GM21381 (cell line): ENCODE results near the gene COQ10B.
"Not testable (repeated sequence)": the region's sequence is repeated elsewhere in the genome, so short reads cannot be mapped to it uniquely, and the experiment has no call there.

Experiments
- ATAC-seq: cut with Tn5 transposase; IDR thresholded peaks from one replicate; pipeline ENCODE4 v1.9.1; 2021; ENCODE audit warnings: mild to moderate bottlenecking, moderate library complexity; ENCODE audit not compliant: unreplicated experiment

The COQ10B gene

DNA sequence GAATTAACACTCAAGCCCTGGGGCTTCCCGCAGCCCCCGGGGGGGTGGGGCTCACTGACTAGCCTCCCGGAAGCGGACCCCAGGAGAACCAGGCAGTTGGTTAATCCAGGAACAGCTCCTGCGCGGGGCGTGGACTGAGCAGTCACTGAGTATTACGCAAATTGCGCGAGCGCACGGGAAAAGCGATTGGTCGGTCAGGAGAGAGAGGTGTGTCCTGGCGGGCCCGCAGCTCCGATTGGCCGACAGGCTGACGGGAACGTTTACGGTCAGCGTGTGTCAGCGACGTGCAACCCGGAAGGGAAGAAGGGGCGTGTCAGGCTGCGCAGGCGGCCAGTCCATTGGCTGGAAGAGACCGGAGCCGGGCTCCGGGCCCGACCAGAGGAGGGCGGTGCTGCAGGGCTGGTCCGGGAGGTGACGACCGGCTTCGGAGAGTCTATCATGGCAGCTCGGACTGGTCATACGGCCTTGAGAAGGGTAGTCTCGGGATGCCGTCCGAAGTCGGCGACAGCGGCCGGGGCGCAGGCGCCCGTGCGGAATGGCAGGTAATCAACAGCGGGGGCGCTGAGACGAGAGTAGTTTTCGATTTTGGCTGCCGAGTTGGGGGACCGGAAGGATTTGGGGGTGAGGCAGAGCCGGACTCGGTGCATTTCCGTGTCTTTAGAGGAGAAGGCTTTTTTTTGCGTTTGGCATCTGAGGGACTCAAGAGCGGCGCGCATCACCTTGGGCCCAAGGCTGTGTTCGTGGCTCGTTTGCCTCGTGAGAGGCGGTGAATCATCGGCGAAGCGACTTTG is at the start of gene COQ10B:
COQ10B (plus strand) TSS at position 430 of the 791 bp plus-strand sequence; CDS start at position 439, 9 bp downstream.
- peak; percentile 94 for ATAC-seq

- no peak for ATAC-seq
Measured at GRCh38 chr2:197405582-197405981, 47.8 kb upstream of the COQ10B start.

DNA sequence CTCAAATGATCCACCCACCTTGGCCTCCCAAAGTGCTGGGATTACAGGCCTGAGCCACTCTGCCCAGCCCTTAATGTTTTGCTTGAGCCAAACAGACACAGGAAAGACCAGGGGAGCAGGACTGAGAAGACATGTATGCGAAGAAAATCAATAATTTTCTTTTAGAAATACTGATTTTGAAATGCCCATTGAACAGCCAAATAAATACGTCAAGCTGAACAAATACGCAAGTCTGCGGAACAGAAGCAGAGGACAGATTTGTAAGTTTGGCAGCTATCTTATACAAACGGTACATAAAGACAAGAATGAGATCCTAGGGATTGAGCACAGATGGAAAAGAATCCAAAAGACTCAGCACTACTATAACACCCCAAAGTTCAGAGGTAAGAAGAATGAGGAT is 39.3 kb upstream of the COQ10B start:
- ATAC-seq = no peak

DNA sequence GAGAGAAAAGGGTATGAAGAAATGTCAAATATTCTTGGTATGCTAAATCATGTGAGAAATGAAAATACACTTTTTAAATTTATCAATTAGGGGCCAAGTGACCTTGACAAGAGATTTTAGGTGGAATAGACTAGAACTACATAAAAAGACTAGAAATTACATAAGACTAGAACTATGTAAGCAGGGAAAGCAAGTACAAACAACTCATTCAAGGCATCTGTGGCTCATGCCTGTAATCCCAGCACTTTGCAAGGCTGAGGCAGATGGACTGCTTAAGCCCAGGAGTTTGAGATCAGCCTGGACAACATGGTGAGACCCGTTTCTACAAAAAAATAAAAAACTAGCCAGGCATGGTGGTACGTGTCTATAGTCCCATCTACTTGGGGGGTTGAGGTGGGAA is 38.8 kb upstream of the COQ10B start:
- ATAC-seq = no peak

- no peak for ATAC-seq
Measured at GRCh38 chr2:197416268-197416667, 37.1 kb upstream of the COQ10B start.

DNA sequence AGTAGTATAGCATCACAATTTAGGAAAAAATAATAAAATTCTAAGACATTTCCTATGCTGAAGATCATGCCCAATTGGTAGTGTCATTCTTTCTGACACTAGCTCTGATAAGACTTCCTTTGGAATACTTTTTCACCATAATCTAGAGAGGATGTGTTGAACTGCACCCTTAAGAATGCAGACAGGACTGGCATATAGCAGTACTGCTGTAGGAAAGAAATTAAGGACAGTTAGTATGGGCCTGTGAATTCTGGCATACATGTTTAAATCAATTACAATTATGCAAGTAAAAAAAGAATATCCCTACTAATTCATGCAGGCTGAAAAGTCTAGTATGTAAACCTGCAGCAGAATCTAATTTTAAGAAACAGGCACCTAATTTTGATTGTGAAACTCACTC is 33.9 kb upstream of the COQ10B start:
- ATAC-seq = no peak

GRCh38 chr2:197423307-197423706 is 30.0 kb upstream of the COQ10B start:
- ATAC-seq = no peak

- no peak for ATAC-seq
Measured at GRCh38 chr2:197425550-197425949, 27.8 kb upstream of the COQ10B start.

DNA sequence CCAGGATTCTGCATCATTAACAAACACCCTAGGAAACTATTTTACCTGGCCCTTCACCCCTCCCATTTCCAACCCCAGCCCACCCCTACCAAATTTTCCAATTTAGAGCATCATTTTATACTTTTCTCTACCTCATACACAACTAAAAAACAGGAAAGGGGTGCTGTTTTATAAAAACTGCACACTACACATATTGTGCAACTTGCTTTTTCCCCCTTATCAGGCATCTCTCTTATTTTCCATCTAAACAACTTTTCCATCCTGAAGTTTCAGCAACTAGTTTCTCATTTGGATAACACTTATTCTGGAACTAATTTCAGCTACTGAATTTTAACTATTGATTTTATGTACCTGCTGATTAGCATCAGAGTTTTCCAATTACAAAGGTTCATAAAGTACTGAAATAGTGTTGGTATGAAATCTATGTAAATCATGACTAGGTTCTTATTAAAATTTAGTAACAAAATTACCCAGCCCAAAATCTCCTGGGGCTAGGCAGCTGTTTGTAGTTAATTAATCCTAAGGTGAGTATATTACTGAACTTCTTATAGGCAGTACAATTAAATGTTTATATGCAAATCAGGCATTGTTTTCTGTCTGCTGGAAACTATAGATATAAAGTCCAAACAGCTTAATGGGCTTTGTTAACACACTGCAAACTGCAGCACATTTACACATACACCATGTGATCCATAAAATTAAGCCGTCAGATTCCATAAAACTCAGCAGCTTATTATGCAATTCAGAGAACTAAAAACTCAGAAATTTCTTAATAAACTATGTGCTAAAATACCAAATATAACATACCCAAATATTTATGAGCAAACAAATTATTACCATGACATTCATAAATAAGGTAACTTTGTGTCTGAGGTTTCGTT is 26.4 kb upstream of the COQ10B start:
- no peak for ATAC-seq

DNA sequence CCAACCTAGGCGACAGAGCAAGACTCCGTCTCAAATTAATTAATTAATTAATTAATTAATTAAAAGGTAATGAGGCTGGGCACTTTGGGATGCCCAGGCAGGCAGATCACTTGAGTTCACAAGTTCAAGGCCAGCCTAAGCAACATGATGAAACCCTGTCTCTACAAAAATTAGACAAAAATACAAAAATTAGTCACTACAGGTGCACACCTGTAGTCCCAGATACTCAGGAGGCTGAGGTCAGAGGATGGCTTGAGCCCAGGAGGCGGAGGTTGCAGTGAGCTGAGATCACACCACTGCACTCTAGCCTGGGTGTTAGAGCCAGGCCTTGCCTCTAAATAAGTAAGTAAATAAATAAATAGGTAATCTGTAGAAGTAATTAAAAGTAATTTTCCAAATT is 25.4 kb upstream of the COQ10B start:
- no peak for ATAC-seq

DNA sequence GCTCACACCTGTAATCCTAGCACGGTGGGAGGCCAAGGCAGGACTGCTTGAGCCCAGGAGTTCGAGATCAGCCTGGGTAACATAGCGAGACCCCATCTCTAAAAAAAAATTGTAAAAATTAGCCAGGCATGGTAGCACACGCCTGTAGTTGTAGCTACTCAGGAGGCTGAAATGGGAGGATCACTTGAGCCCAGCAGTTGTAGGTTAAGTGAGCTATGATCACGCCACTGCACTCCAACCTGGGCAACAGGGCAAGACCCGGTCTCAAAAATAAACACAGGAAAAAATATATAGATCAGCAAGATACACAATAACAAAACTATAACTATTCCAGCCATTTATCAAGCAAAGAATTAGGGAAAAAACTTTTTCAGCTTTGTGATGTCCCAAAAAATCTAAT is 21.5 kb upstream of the COQ10B start:
- no peak for ATAC-seq

DNA sequence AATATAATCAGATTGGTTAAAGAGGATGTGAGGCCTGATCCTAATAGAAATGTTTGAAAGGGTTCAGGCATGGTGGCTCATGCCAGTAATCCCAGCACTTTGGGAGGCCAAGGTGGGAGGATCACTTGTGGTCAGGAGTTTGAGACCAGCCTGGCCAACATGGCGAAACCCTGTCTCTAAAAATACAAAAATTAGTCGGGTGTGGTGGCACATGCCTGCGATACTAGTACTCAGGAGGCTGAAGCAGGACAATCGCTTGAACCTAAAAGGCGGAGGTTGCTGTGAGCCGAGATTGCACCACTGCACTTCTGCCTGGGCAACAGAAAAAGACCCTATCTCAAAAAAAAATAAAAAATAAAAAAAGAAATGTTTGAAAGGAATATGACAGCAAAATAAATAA is 20.8 kb upstream of the COQ10B start:
- not testable (repeated sequence) for ATAC-seq

- no peak for ATAC-seq
Measured at GRCh38 chr2:197433780-197434438, 19.4 kb upstream of the COQ10B start.

DNA sequence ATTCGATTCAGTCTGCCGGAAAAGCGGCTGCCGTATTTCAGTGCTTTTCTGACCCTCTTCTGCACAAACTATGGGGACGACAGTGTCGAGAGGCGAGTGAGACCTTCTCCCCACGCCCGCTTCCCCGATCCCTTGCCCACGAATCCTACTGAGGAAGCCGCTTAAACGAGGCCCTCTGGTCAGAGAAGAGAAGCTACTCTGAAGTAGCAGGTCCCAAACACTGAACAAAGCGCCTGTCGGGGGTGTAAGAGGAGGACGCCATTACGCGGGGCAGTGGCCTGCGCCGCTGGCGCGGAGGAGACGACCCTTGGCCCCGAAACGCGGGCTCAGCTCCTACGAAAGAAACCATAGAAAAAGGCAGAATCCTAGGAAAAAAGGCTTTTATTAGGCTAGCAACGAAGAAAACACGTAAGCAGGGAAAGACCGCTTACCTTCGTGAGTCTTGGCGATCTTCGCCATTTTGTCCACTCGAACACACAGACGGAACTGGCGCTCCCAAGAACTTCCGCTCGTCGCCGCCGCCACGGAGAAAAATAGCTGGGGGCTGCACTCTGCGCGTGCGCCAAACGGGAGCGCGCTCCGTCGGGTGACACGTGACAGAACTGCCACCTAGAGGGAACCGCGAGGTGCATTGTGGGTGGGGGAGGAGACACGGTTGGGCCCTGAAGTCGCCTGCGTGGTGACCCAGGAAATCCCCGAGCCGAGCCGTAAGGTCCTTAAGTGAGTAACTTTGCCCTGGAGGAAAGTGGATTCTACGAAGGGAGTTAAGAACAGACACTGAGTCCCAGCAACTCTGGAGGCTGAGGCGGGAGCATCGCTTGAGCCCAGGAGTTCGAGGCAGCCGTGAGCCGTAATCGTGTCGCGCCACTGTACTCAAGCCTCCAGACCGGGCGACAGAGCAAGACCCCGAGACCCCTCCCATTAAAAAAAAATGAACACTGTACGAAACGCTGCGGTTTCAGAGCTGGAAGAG is 18.5 kb upstream of the COQ10B start, which contains the start of gene SF3B1:
SF3B1 (minus strand) TSS at position 488 of the 973 bp plus-strand sequence; CDS start at position 459, 29 bp downstream.
- ATAC-seq = peak; percentile 93

GRCh38 chr2:197435598-197436420 is 17.5 kb upstream of the COQ10B start:
- ATAC-seq = peak; percentile 0

- ATAC-seq = no peak
Measured at GRCh38 chr2:197437380-197437779, 16.0 kb upstream of the COQ10B start.

- no peak for ATAC-seq
Measured at GRCh38 chr2:197442857-197443256, 10.5 kb upstream of the COQ10B start.

DNA sequence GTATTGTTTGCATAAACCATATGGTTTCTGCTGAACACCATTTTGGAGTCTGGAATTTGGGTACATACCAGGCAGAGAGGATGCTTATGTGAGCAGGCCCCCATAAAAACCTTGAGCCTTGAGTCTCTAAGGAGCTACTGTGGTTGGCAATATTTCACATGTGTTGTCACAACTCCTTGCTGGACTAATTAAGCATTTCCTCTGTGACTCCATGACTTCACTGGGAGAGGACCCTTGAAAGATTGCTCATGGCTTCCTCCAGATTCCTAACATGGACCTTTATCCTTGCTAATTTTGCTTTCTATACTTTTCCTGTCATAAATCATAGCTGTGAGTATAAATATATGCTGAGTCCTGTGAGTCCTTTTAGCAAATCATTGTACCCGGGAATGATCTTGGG is 7.6 kb upstream of the COQ10B start:
- ATAC-seq = no peak

GRCh38 chr2:197446844-197447243 is 6.5 kb upstream of the COQ10B start:
- no peak for ATAC-seq
